SU-DHL-6 (cell line): ENCODE results near the gene KRT80.

ENCODE experiments used
- H2AFZ ChIP-seq: fragments of 200-600 bp; sonication (generic); 2 replicates; pipeline ENCODE4 v1.6.1; 2014; ENCODE audit warnings: low read depth, mild to moderate bottlenecking, moderate library complexity, mixed read lengths, antibody characterized with exemption, low read length; ENCODE audit not compliant: severe bottlenecking
- H3F3A ChIP-seq: fragments of 200-600 bp; shearing (Covaris generic); 2 replicates; pipeline ENCODE4 v1.6.0; 2016; ENCODE audit warnings: antibody characterized with exemption, mild to moderate bottlenecking; ENCODE audit not compliant: insufficient read depth
- H3K27ac ChIP-seq: fragments of 200-600 bp; sonication (generic); 2 replicates; pipeline ENCODE4 v1.5.1; 2016; ENCODE audit warnings: low read depth, mild to moderate bottlenecking, low read length, moderate library complexity, mixed read lengths
- H3K27me3 ChIP-seq: fragments of 200-600 bp; sonication (generic), shearing (Covaris generic); 2 replicates; pipeline ENCODE4 v1.6.0; 2014; ENCODE audit warnings: mild to moderate bottlenecking, low read length
- H3K36me3 ChIP-seq: fragments of 200-600 bp; sonication (generic); 2 replicates; pipeline ENCODE4 v1.6.1; 2014; ENCODE audit warnings: mild to moderate bottlenecking, low read length, mixed read lengths
- H3K4me2 ChIP-seq: fragments of 300-600, 200-600 bp; shearing (Covaris generic), sonication (generic); 2 replicates; pipeline ENCODE4 v1.6.0; 2014; ENCODE audit warnings: low read length, low read depth, mild to moderate bottlenecking; ENCODE audit not compliant: poor library complexity, severe bottlenecking
- H3K4me3 ChIP-seq: fragments of 200-600 bp; sonication (generic); 2 replicates; pipeline ENCODE4 v1.5.1; 2014; ENCODE audit warnings: antibody characterized with exemption, low read length, mild to moderate bottlenecking, mixed read lengths; ENCODE audit not compliant: insufficient read depth, poor library complexity, severe bottlenecking
- H3K79me2 ChIP-seq: fragments of 200-600 bp; sonication (generic); 2 replicates; pipeline ENCODE4 v1.6.1; 2014; ENCODE audit warnings: mild to moderate bottlenecking, low read length, moderate library complexity; ENCODE audit not compliant: insufficient read depth
- H3K9ac ChIP-seq: fragments of 200-600 bp; sonication (generic); 2 replicates; pipeline ENCODE4 v1.7.0; 2014; ENCODE audit warnings: mild to moderate bottlenecking, low read length
- H3K9me2 ChIP-seq: fragments of 200-600 bp; sonication (generic); replicated peaks from 2 replicates; pipeline ENCODE4 v1.6.1; 2014; ENCODE audit warnings: low read length; ENCODE audit not compliant: insufficient read depth
- H3K9me3 ChIP-seq: fragments of 200-600 bp; sonication (generic); 2 replicates; pipeline ENCODE4 v1.6.1; 2014; ENCODE audit warnings: low read length, mixed read lengths; ENCODE audit not compliant: insufficient read depth
- H4K20me1 ChIP-seq: fragments of 200-600 bp; sonication (generic); 2 replicates; pipeline ENCODE4 v1.6.1; 2014; ENCODE audit warnings: low read depth, mild to moderate bottlenecking, antibody characterized with exemption, low read length, moderate library complexity, mixed read lengths
- CTCF ChIP-seq: fragments of 200-600 bp; sonication (generic); IDR thresholded peaks from one replicate; pipeline ENCODE4 v1.5.1; 2017; ENCODE audit warnings: antibody characterized with exemption, mild to moderate bottlenecking, low read length, moderate library complexity; ENCODE audit not compliant: insufficient read depth, poor library complexity, severe bottlenecking
- EZH2phosphoT487 ChIP-seq: fragments of 200-600 bp; sonication (generic), shearing (Covaris generic); conservative IDR thresholded peaks from 2 replicates; pipeline ENCODE4 v1.6.1; 2018; ENCODE audit warnings: mild to moderate bottlenecking, antibody characterized with exemption, low read length, moderate library complexity, mixed read lengths

KRT80 gene

GRCh38 chr12:52147367-52147963 is 44.3 kb downstream of the KRT80 start:
- no peak for TF ChIP-seq EZH2phosphoT487
- TF ChIP-seq CTCF: no peak
- Histone ChIP-seq H3K4me3 (no peak overlapping the region), H3K4me2 (no peak overlapping the region), H3K9me3 (no peaks in the 10 kb centered on the region), H3K27ac (no peak overlapping the region), H3K27me3 (no peaks in the 10 kb centered on the region), H4K20me1 (no peaks in the 10 kb centered on the region), H2AFZ (no peak overlapping the region), H3K9me2 (no peaks in the 10 kb centered on the region), H3F3A (no peaks in the 10 kb centered on the region), H3K79me2 (no peaks in the 10 kb centered on the region), H3K36me3 (no peaks in the 10 kb centered on the region), H3K9ac (no peak overlapping the region)

GRCh38 chr12:52146822-52147366 is 44.9 kb downstream of the KRT80 start:
- H2AFZ ChIP-seq: no peak overlapping the region
- H3K27me3 ChIP-seq: no peaks in the 10 kb centered on the region
- no peaks in the 10 kb centered on the region for H3K9me2 ChIP-seq
- no peaks in the 10 kb centered on the region for H3F3A ChIP-seq
- no peak for TF ChIP-seq EZH2phosphoT487
- no peak overlapping the region for H3K4me2 ChIP-seq
- no peak overlapping the region for H3K4me3 ChIP-seq
- H3K9ac ChIP-seq: no peak overlapping the region
- H3K27ac ChIP-seq: no peak overlapping the region
- no peaks in the 10 kb centered on the region for H3K9me3 ChIP-seq
- no peaks in the 10 kb centered on the region for H3K79me2 ChIP-seq
- no peaks in the 10 kb centered on the region for H4K20me1 ChIP-seq
- no peaks in the 10 kb centered on the region for H3K36me3 ChIP-seq

- Histone ChIP-seq H3K9ac (no peak overlapping the region), H2AFZ (no peak overlapping the region), H3K27ac (no peak overlapping the region), H3K79me2 (no peaks in the 10 kb centered on the region), H3K4me2 (no peak overlapping the region), H3F3A (no peaks in the 10 kb centered on the region), H3K27me3 (no peaks in the 10 kb centered on the region), H3K9me2 (no peaks in the 10 kb centered on the region), H4K20me1 (no peaks in the 10 kb centered on the region), H3K36me3 (no peaks in the 10 kb centered on the region), H3K9me3 (no peaks in the 10 kb centered on the region), H3K4me3 (no peak overlapping the region)
- no peak for TF ChIP-seq CTCF
- no peak for TF ChIP-seq EZH2phosphoT487
These were observed 45.6 kb downstream of the KRT80 start for GRCh38 chr12:52146089-52146821.
